RWPE2 (cell line): ENCODE results near the gene SLC41A3.
A peak's percentile ranks its signal among the peaks of the same experiment; 100 is the strongest.
"Not testable (repeated sequence)": the region's sequence is repeated elsewhere in the genome, so short reads cannot be mapped to it uniquely, and the experiment has no call there.

Experiments
- ATAC-seq: fragments of 200-7000 bp; cut with Tn5 transposase; 3 replicates; pipeline ENCODE4 v1.9.1; 2021; ENCODE audit warnings: low read depth
- DNase-seq: peaks from one replicate; pipeline ENCODE4 v3.0.0-alpha.2; 2020; ENCODE audit warnings: low spot score
- H3K27ac ChIP-seq: fragments of 450-650 bp; 2 replicates; pipeline ENCODE4 v1.5.1; 2017; ENCODE audit warnings: mild to moderate bottlenecking; ENCODE audit not compliant: poor library complexity, severe bottlenecking
- H3K27me3 ChIP-seq: fragments of 250-450 bp; sonication (Bioruptor Pico); 2 replicates; pipeline ENCODE4 v1.5.1; 2021; ENCODE audit warnings: mild to moderate bottlenecking, moderate library complexity; ENCODE audit not compliant: insufficient read depth, poor library complexity, severe bottlenecking
- H3K36me3 ChIP-seq: fragments of 250-450 bp; sonication (Bioruptor Pico); 2 replicates; pipeline ENCODE4 v1.5.1; 2020; ENCODE audit warnings: low read depth, mild to moderate bottlenecking, moderate library complexity
- H3K4me1 ChIP-seq: fragments of 250-450 bp; sonication (Bioruptor Pico); 2 replicates; pipeline ENCODE4 v1.5.1; 2021; ENCODE audit warnings: mild to moderate bottlenecking, moderate library complexity; ENCODE audit not compliant: insufficient read depth, poor library complexity, severe bottlenecking
- H3K4me3 ChIP-seq: fragments of 250-450 bp; sonication (Bioruptor Pico); 2 replicates; pipeline ENCODE4 v1.5.1; 2021; ENCODE audit warnings: mild to moderate bottlenecking, moderate library complexity; ENCODE audit not compliant: severe bottlenecking
- H3K9me3 ChIP-seq: fragments of 250-450 bp; sonication (Bioruptor Pico); 2 replicates; pipeline ENCODE4 v1.5.1; 2021; ENCODE audit warnings: mild to moderate bottlenecking, moderate library complexity; ENCODE audit not compliant: severe bottlenecking
- TF ChIP-seq, protein P1 (sequence below): fragments of 450-650 bp; IDR thresholded peaks from one replicate; pipeline ENCODE4 v1.5.1; 2017; ENCODE audit warnings: mild to moderate bottlenecking, moderate library complexity; ENCODE audit not compliant: poor library complexity, severe bottlenecking

SLC41A3 gene

DNA sequence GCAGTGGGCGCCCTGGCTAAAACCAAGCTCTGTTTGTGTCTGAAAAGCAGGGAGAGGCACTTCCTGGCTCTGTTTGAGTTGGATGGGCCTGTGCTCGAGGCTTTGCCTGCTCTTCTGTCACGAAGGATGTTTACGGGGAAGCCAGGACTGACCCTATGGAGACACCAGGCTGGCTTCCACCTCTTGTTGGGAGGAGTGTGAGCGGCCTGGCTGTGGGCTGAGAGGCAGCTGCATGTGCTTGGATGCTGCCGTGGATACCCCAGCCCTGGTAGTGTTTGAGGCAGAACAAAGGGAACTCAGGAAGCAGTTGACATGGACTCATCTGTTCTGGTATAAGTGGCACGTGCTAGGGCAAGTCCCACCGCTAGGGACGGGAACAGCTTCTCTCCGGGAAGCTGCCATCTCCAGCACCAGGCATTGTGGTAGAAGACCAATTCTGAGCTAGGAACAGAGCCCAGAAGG is 17.6 kb upstream of the SLC41A3 start:
- Histone ChIP-seq H3K4me3 (no peak overlapping the region), H3K27ac (no peak overlapping the region), H3K4me1 (no peaks in the 10 kb centered on the region), H3K9me3 (no peaks in the 10 kb centered on the region), H3K27me3 (no peaks in the 10 kb centered on the region), H3K36me3 (no peaks in the 10 kb centered on the region)
- ATAC-seq (no peak), DNase-seq (peak; percentile 44)
- TF ChIP-seq, protein P1, sequence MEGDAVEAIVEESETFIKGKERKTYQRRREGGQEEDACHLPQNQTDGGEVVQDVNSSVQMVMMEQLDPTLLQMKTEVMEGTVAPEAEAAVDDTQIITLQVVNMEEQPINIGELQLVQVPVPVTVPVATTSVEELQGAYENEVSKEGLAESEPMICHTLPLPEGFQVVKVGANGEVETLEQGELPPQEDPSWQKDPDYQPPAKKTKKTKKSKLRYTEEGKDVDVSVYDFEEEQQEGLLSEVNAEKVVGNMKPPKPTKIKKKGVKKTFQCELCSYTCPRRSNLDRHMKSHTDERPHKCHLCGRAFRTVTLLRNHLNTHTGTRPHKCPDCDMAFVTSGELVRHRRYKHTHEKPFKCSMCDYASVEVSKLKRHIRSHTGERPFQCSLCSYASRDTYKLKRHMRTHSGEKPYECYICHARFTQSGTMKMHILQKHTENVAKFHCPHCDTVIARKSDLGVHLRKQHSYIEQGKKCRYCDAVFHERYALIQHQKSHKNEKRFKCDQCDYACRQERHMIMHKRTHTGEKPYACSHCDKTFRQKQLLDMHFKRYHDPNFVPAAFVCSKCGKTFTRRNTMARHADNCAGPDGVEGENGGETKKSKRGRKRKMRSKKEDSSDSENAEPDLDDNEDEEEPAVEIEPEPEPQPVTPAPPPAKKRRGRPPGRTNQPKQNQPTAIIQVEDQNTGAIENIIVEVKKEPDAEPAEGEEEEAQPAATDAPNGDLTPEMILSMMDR = no peak

DNA sequence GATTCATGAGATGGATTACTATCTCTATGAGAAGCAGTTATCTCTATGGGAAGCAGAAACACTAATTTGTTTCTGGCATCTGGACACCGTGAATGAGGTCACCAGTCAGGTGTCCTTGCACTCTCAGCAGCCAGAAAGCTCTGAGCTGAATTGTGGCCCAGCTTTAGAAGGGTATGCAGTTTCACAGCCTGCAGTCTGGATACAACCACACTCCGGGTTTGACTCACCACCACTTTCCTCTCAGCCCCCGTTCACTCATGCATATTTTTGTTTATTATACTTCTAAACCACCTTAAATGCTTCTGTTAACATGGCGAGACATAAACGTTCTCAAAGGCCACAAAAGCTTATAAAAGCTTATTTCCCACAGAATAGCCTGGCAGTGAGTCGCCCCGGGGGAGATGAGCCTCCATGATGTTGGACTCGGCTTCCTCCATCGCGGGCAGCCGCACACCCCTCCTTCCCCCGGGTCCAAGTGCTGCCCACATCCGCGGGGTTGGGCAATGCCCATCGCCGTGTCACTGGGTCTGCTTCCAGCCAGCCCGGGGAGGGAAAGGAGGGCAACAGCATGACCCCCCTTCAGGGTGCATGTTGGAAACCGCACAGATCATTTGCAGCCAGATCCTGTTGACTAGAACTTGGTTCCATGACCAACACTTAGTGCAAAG is 16.8 kb upstream of the SLC41A3 start:
- Histone ChIP-seq H3K36me3 (no peaks in the 10 kb centered on the region), H3K9me3 (no peaks in the 10 kb centered on the region), H3K27me3 (no peaks in the 10 kb centered on the region), H3K4me3 (no peak overlapping the region), H3K4me1 (no peaks in the 10 kb centered on the region), H3K27ac (no peak overlapping the region)
- ATAC-seq (no peak), DNase-seq (no peak)
- TF ChIP-seq, protein P1 = no peak

DNA sequence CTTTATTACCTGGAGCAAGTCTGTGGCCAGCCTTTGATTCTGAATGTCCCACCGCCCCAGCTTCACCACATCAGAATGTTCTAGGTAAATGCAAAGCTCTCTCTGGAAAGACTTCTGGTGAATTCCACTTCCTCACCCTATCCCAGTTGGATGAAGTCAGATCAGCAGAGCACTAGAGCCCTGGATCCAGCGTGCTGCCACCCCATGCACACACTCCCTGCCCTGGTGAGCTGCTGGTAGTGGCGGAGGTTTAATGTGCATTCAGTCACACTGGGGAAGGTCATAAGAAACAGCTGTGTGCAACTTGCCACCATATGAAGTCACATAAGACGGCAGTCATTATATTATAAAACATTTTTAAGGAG is 16.3 kb upstream of the SLC41A3 start:
- ATAC-seq (no peak), DNase-seq (no peak)
- Histone ChIP-seq H3K4me3 (no peak overlapping the region), H3K27me3 (no peaks in the 10 kb centered on the region), H3K27ac (no peak overlapping the region), H3K36me3 (no peaks in the 10 kb centered on the region), H3K9me3 (no peaks in the 10 kb centered on the region), H3K4me1 (no peaks in the 10 kb centered on the region)
- TF ChIP-seq, protein P1 = no peak

DNA sequence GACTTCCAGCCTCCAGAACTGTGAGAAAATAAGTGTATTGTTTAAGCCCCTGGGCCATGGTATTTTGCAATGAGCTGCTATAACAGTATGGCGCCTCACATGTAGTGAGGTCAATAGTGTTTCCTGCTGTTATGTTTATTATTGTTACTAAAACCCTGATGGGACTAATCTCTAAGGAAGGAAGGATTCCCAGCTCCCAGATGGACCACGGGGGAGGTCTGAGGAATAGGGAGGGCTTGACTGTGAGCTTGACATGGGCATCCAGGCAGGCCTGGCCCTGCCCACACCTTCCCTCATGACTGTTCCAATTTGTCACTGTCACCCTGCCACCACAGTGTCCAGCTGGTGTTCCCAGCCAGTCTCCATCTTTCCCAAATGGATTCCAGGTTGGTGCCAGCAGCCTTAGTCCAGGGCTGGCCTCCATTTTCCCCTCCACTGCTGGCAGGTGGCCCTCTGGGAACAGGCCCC is 14.5 kb upstream of the SLC41A3 start:
- H3K27ac ChIP-seq = no peak overlapping the region
- no peaks in the 10 kb centered on the region for H3K9me3 ChIP-seq
- H3K4me1 ChIP-seq = no peaks in the 10 kb centered on the region
- TF ChIP-seq, protein P1 = no peak
- no peak for DNase-seq
- H3K36me3 ChIP-seq = no peaks in the 10 kb centered on the region
- H3K27me3 ChIP-seq = no peaks in the 10 kb centered on the region
- ATAC-seq = no peak
- H3K4me3 ChIP-seq = no peak overlapping the region

DNA sequence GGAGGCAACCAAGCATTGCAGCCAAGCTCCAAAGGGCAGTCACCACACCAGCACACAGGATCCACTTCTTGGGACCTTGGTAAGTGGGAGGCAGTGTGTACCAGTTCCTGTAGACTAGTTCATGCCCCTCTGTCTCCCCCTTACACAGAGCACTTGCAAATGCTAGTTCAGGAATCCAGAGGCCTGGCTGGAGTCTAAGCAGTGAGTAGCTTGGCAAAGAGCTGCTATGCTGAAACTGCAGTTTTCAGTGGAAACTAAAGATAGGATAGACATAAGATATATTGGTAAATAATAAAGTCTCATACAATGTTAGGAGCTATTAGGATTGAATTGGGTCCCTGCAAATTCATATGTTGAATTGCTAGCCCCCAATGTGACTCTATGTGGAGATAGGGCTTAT is 13.9 kb upstream of the SLC41A3 start:
- Histone ChIP-seq H3K27me3 (no peaks in the 10 kb centered on the region), H3K4me3 (no peak overlapping the region), H3K36me3 (no peaks in the 10 kb centered on the region), H3K9me3 (no peaks in the 10 kb centered on the region), H3K27ac (no peak overlapping the region), H3K4me1 (no peaks in the 10 kb centered on the region)
- ATAC-seq (no peak), DNase-seq (no peak)
- TF ChIP-seq, protein P1 = no peak

DNA sequence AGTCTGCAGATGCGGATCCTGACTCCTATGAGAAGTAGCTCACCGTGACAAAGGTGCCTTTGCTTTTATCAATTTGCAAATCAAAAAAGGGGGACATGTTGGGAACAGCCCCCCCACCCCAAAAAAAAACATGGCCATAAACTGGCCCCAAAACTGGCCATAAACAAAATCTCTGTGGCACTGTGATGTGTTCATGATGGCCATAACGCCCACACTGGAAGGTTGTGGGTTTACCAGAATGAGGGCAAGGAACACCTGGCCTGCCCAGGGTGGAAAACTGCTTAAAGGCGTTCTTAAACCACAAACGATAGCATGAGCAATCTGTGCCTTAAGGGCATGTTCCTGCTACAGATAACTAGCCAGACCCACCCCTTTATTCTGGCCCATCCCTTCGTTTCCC is 12.3 kb upstream of the SLC41A3 start:
- not testable (repeated sequence) for H3K4me1 ChIP-seq, H3K36me3 ChIP-seq, H3K27me3 ChIP-seq, H3K9me3 ChIP-seq, H3K4me3 ChIP-seq, ATAC-seq, DNase-seq, H3K27ac ChIP-seq

DNA sequence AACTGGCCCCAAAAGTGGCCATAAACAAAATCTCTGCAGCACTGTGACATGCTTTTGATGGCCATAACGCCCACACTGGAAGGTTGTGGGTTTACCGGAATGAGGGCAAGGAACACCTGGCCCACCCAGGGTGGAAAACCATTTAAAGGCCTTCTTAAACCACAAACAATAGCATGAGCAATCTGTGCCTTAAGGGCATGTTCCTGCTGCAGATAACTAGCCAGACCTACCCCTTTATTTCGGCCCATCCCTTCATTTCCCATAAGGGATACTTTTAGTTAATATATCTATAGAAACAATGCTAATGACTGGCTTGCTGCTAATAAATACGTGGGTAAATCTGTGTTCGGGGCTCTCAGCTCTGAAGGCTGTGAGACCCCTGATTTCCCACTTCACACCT is 8.2 kb upstream of the SLC41A3 start:
- H3K27ac ChIP-seq, H3K4me1 ChIP-seq, ATAC-seq, H3K36me3 ChIP-seq, H3K4me3 ChIP-seq, H3K27me3 ChIP-seq, DNase-seq: not testable (repeated sequence)
- H3K9me3 ChIP-seq = peaks cover 13% of the 10 kb centered on the region
